ENCODE measurements around the gene SHISAL1. TPM values are rescaled to one million over a fixed set of nuclear protein-coding genes. Genes with fewer than 3 reads are reported as not detected.

Gene SHISAL1
- total RNA-seq, 1 experiment from 2014 or later: 2.9 TPM

DNA sequence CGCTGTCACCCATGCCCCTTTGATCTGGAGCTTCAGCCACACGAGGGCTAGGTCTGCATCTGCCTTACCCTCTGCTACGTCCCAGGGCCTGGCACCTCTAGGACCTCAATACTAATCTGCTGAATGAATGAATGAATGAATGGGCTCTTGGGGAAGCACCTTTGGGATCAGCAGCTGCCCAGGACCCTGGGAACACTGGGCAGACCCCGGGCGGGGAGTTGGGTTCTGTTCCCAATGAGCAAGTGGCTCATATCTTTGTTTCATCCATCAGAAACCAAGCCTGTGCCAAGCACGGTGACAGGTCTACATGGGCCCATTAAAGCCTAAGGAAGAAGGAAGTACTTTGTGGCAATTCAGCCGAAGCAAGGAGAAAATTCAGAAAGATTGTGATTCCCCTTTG lies 41.5 kb upstream of the SHISAL1 start:
- Histone ChIP-seq H2BK15ac (ENCODE audit: low read depth, low read length) (no peak overlapping the region), H2BK20ac (ENCODE audit: low read depth, low read length, poor library complexity, severe bottlenecking) (no peak overlapping the region), H3K23ac (ENCODE audit: insufficient read length, low read depth, low read length) (no peak overlapping the region), H3T11ph (ENCODE audit: low read length) (no peak overlapping the region), H3K23me2 (ENCODE audit: insufficient read length, low read depth, low read length, poor library complexity, severe bottlenecking) (peaks cover 2% of the 10 kb centered on the region), H4K8ac (replicated peaks; ENCODE audit: insufficient read length, low read depth, low read length) (no peak overlapping the region), H3K27me3 (ENCODE audit: insufficient read depth, low read length) (no peaks in the 10 kb centered on the region), H3K9me3 (ENCODE audit: control insufficient read depth, low read depth, low read length) (no peaks in the 10 kb centered on the region), H2AK5ac (ENCODE audit: insufficient read length, low read length) (no peak overlapping the region), H3K79me1 (ENCODE audit: insufficient read depth, low read depth, low read length, poor library complexity, severe bottlenecking) (no peaks in the 10 kb centered on the region), H2AFZ (ENCODE audit: low read length) (no peak overlapping the region), H4K91ac (ENCODE audit: insufficient read length, low read depth, low read length) (no peak overlapping the region), H3K18ac (ENCODE audit: insufficient read length, low read depth, low read length) (no peak overlapping the region), H4K5ac (ENCODE audit: insufficient read length, low read depth, low read length) (no peak overlapping the region), H3K4ac (ENCODE audit: low read depth, low read length) (no peak overlapping the region), H3K14ac (ENCODE audit: insufficient read depth, low read length) (no peak overlapping the region), H3K79me2 (ENCODE audit: insufficient read depth, low read length) (no peaks in the 10 kb centered on the region), H2BK120ac (ENCODE audit: low read depth, low read length, poor library complexity, severe bottlenecking) (no peak overlapping the region), H3K27ac (ENCODE audit: insufficient read length, low read depth, low read length) (no peak overlapping the region), H3K4me1 (ENCODE audit: insufficient read depth, low read length) (peaks cover 4% of the 10 kb centered on the region; the same call in 1 of the 2 replicates), H3K9ac (ENCODE audit: extremely low read depth, insufficient read length, low read length) (no peak overlapping the region), H3K56ac (ENCODE audit: insufficient read length, low read depth, low read length) (no peak overlapping the region), H4K20me1 (ENCODE audit: control insufficient read depth, insufficient read depth, insufficient read length) (no peaks in the 10 kb centered on the region), H3K4me2 (ENCODE audit: insufficient read depth, insufficient read length, low read length) (no peak overlapping the region), H2BK5ac (ENCODE audit: insufficient read length, low read length) (no peak overlapping the region), H2BK12ac (ENCODE audit: insufficient read length, low read depth, low read length) (no peak overlapping the region)
- H3K36me3 Mint-ChIP-seq (ENCODE audit: insufficient read depth in 1 of 3, low read depth in 3 of 3): no peaks in the 10 kb centered on the region
- TF ChIP-seq, protein P1, sequence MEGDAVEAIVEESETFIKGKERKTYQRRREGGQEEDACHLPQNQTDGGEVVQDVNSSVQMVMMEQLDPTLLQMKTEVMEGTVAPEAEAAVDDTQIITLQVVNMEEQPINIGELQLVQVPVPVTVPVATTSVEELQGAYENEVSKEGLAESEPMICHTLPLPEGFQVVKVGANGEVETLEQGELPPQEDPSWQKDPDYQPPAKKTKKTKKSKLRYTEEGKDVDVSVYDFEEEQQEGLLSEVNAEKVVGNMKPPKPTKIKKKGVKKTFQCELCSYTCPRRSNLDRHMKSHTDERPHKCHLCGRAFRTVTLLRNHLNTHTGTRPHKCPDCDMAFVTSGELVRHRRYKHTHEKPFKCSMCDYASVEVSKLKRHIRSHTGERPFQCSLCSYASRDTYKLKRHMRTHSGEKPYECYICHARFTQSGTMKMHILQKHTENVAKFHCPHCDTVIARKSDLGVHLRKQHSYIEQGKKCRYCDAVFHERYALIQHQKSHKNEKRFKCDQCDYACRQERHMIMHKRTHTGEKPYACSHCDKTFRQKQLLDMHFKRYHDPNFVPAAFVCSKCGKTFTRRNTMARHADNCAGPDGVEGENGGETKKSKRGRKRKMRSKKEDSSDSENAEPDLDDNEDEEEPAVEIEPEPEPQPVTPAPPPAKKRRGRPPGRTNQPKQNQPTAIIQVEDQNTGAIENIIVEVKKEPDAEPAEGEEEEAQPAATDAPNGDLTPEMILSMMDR (conservative IDR thresholded peaks at IDR 0.05): no peak
- no peaks in the 10 kb centered on the region for H3K9me3 Mint-ChIP-seq
- peaks cover 19 to 59% of the 10 kb centered on the region in 2 experiments for H3K4me1 Mint-ChIP-seq
- H3K27ac Mint-ChIP-seq: no peak overlapping the region
- WGBS (ENCODE audit: extremely low coverage, insufficient read length, low lambda C conversion rate): no CpG with 5 or more reads among the region's 7 CpGs
- no peak overlapping the region for H3K4me3 Mint-ChIP-seq
- H3K27me3 Mint-ChIP-seq (ENCODE audit: low read depth): peaks cover 17% of the 10 kb centered on the region
- DNase-seq: no peak
